HCT116 (cell line): ENCODE data around the gene S100A7A. TPM values are rescaled to one million over a fixed set of nuclear protein-coding genes. Genes with fewer than 3 reads are reported as not detected.

Source experiments
- ATAC-seq: fragments of 200-7000 bp; cut with Tn5 transposase; 2 replicates; pipeline ENCODE4 v1.9.1; 2020; ENCODE audit warnings: mild to moderate bottlenecking, moderate library complexity
- BruUV-seq: library from RNA; stranded (reverse); fragments of 400-500 nt; replicated peaks from 2 replicates; lab custom pipeline; 2021; lab: Mats Ljungman, UMichigan
- CTCF ChIA-PET: fragments of 300-600 bp; sonication (Branson Sonifier 250); formaldehyde crosslinking; loops from one replicate; lab custom pipeline; 2021; ENCODE audit warnings: antibody characterized with exemption; lab: Charles Lee
- POLR2A ChIA-PET: fragments of 300-600, 350-600 bp; sonication (Branson Sonifier 250); formaldehyde crosslinking; loops from one replicate; lab custom pipeline; 2021; ENCODE audit warnings: antibody characterized with exemption; lab: Charles Lee
- RAD21 ChIA-PET, 2 experiments: fragments of 300-600 bp; sonication (Branson Sonifier 250); formaldehyde crosslinking; loops; one replicate each; lab custom pipeline; 2023; ENCODE audit warnings: low total read pairs in 2 of 2; ENCODE audit not compliant: uncharacterized antibody in 2 of 2, unreplicated experiment in 2 of 2, low non-redundant PET in 1 of 2; lab: Charles Lee
- DNase-seq: peaks from one replicate; pipeline ENCODE4 v3.0.0-alpha.2; 2010; ENCODE audit warnings: low read depth, low spot score
- H2AFZ ChIP-seq: fragments of 200-600 bp; shearing (Covaris generic), sonication (generic); 2 replicates; pipeline ENCODE4 v1.6.1; 2017; ENCODE audit warnings: low read depth, mixed run types, mixed read lengths, antibody characterized with exemption, low read length; ENCODE audit not compliant: poor library complexity, severe bottlenecking
- H3K27ac ChIP-seq: 2 replicates; pipeline ENCODE4 v1.5.1; 2012; ENCODE audit warnings: low read depth, low read length
- H3K27me3 ChIP-seq: fragments of 200-600 bp; sonication (generic); 2 replicates; pipeline ENCODE4 v1.6.1; 2016; ENCODE audit warnings: mixed run types, low read length, mixed read lengths; ENCODE audit not compliant: insufficient read depth
- H3K36me3 ChIP-seq, 2 experiments: fragments of 200-500 bp in 1 of 2; fragments of 200-600 bp in 1 of 2; sonication (Bioruptor generic) in 1 of 2; sonication (generic) in 1 of 2; 2 replicates each; pipeline versions ENCODE4 v1.5.1 to v1.6.1; 2014 to 2016; ENCODE audit warnings: low read length in 2 of 2, inconsistent platforms in 1 of 2, mixed read lengths in 1 of 2, mixed run types in 1 of 2; ENCODE audit not compliant: insufficient read depth in 2 of 2, control insufficient read depth in 1 of 2
- H3K4me1 ChIP-seq, 2 experiments: fragments of 200-600 bp in 1 of 2; sonication (generic) in 1 of 2; 2 replicates each; pipeline versions ENCODE4 v1.5.1 to v1.6.1; 2012 to 2017; ENCODE audit warnings: low read length in 2 of 2, inconsistent platforms in 1 of 2, mild to moderate bottlenecking in 1 of 2, mixed read lengths in 1 of 2, mixed run types in 1 of 2, moderate library complexity in 1 of 2; ENCODE audit not compliant: insufficient read depth in 2 of 2, control insufficient read depth in 1 of 2
- H3K4me2 ChIP-seq: fragments of 200-600 bp; sonication (generic); 2 replicates; pipeline ENCODE4 v1.6.1; 2017; ENCODE audit warnings: mixed run types, low read length, mixed read lengths
- H3K4me3 ChIP-seq, 2 experiments: fragments of 200-600 bp in 1 of 2; sonication (generic) in 1 of 2; replicated peaks in 1 of 2; 2 replicates each; pipeline ENCODE4 v1.5.1; 2011 to 2016; ENCODE audit warnings: low read length in 2 of 2, control low read depth in 1 of 2, low read depth in 1 of 2, mild to moderate bottlenecking in 1 of 2, mixed read lengths in 1 of 2, mixed run types in 1 of 2
- H3K79me2 ChIP-seq: fragments of 200-600 bp; sonication (generic); 2 replicates; pipeline ENCODE4 v1.6.1; 2017; ENCODE audit warnings: mild to moderate bottlenecking, mixed run types, low read length, moderate library complexity, mixed read lengths; ENCODE audit not compliant: insufficient read depth
- H3K9ac ChIP-seq: fragments of 200-600 bp; sonication (generic); 2 replicates; pipeline ENCODE4 v1.6.1; 2016; ENCODE audit warnings: low read length, mixed read lengths
- H3K9me2 ChIP-seq: fragments of 200-600 bp; sonication (generic), shearing (Covaris generic); 2 replicates; pipeline ENCODE4 v1.6.1; 2017; ENCODE audit warnings: mixed run types, mild to moderate bottlenecking, moderate library complexity; ENCODE audit not compliant: insufficient read depth
- H3K9me3 ChIP-seq, 2 experiments: fragments of 200-500 bp in 1 of 2; fragments of 200-600 bp in 1 of 2; sonication (Bioruptor generic) in 1 of 2; sonication (generic) in 1 of 2; 2 replicates each; pipeline ENCODE4 v1.6.1; 2014 to 2017; ENCODE audit warnings: low read length in 2 of 2, mixed read lengths in 2 of 2, inconsistent platforms in 1 of 2, low read depth in 1 of 2, mild to moderate bottlenecking in 1 of 2, mixed run types in 1 of 2, moderate library complexity in 1 of 2; ENCODE audit not compliant: control insufficient read depth in 1 of 2, insufficient read depth in 1 of 2
- H4K20me1 ChIP-seq: fragments of 200-600 bp; sonication (generic), shearing (Covaris generic); 2 replicates; pipeline ENCODE4 v1.6.1; 2017; ENCODE audit warnings: mixed run types, mild to moderate bottlenecking, moderate library complexity; ENCODE audit not compliant: insufficient read depth
- ATF3 ChIP-seq: IDR thresholded peaks from 2 replicates; pipeline ENCODE4 v1.6.1; 2012
- CBX3 ChIP-seq: IDR thresholded peaks from 2 replicates; pipeline ENCODE4 v1.6.1; 2012; ENCODE audit warnings: low read depth
- EZH2 ChIP-seq: fragments of 200-600 bp; sonication (generic); IDR thresholded peaks from 2 replicates; pipeline ENCODE4 v1.6.1; 2017; ENCODE audit warnings: antibody characterized with exemption, mixed run types
- POLR2AphosphoS5 ChIP-seq: IDR thresholded peaks from 2 replicates; pipeline ENCODE4 v1.6.1; 2011; ENCODE audit warnings: mild to moderate bottlenecking, low read depth, low read length, moderate library complexity
- REST ChIP-seq: IDR thresholded peaks from 2 replicates; pipeline ENCODE4 v1.6.1; 2012; ENCODE audit warnings: low read depth
- TCF7L2 ChIP-seq: IDR thresholded peaks from 2 replicates; pipeline ENCODE4 v1.7.0; 2011; ENCODE audit warnings: borderline replicate concordance, inconsistent platforms; ENCODE audit not compliant: insufficient read depth, insufficient read length; ENCODE audit errors: extremely low read depth
- ZBTB33 ChIP-seq: IDR thresholded peaks from 2 replicates; pipeline ENCODE4 v1.6.1; 2011; ENCODE audit warnings: mild to moderate bottlenecking, low read length, moderate library complexity; ENCODE audit not compliant: insufficient replicate concordance; ENCODE audit errors: extremely low read depth
- ZNF274 ChIP-seq: fragments of 200-500 bp; sonication (Bioruptor generic); IDR thresholded peaks from 2 replicates; pipeline ENCODE4 v1.6.1; 2014; ENCODE audit warnings: mild to moderate bottlenecking, low read depth, low read length, inconsistent platforms
- intact Hi-C: fragments of 100-400 bp; cut with micrococcal nuclease; formaldehyde crosslinking; loops from 2 replicates; pipeline ENCODE4 v1.10.0; 2022
- total RNA-seq: library from RNA; stranded (reverse); gene quantifications from one replicate; pipeline ENCODE4 v1.2.1, GENCODE V29; 2021; ENCODE audit not compliant: unreplicated experiment

S100A7A gene
- total RNA-seq, 1 experiment from 2014 or later = not detected

- no peak overlapping the region for H3K27ac ChIP-seq
- H2AFZ ChIP-seq = no peak overlapping the region
- H3K79me2 ChIP-seq = no peaks in the 10 kb centered on the region
- no peak overlapping the region for H3K9ac ChIP-seq
- no peaks in the 10 kb centered on the region for H3K4me1 ChIP-seq
- POLR2A ChIA-PET = no interaction called here
- RAD21 ChIA-PET = no interaction called here
- H3K36me3 ChIP-seq = no peaks in the 10 kb centered on the region
- DNase-seq = no peak
- H3K4me2 ChIP-seq = no peak overlapping the region
- no TSS peak for BruUV-seq
- no peak for TF ChIP-seq ZNF274
- TF ChIP-seq TCF7L2 = no peak
- no peak for TF ChIP-seq CBX3
- TF ChIP-seq POLR2AphosphoS5 = no peak
- no peak for TF ChIP-seq ATF3
- no peak for TF ChIP-seq REST
- TF ChIP-seq ZBTB33 = no peak
- no peak for TF ChIP-seq EZH2
- H3K4me3 ChIP-seq = no peak overlapping the region
- H3K9me3 ChIP-seq = no peaks in the 10 kb centered on the region
- no peaks in the 10 kb centered on the region for H4K20me1 ChIP-seq
- no peak for ATAC-seq
- H3K9me2 ChIP-seq = no peaks in the 10 kb centered on the region
- CTCF ChIA-PET = no interaction called here
- H3K27me3 ChIP-seq = peaks cover 54% of the 10 kb centered on the region
- intact Hi-C loops = loop anchor here (5.0 kb wide), 1 partner anchor 96 kb away; no protein-coding TSS in a partner anchor
These were observed 14.9 kb upstream of the S100A7A start for GRCh38 chr1:153401461-153401860.
